Cardiac fibroblast (primary cell): ENCODE measurements around the gene TRIM38.

Experiments
- DNase-seq, 2 donors: peaks; one replicate each; pipeline versions ENCODE4 v3.0.0 to v3.0.0-alpha.2; 2010; ENCODE audit warnings: low read depth in 2 of 2
- H3K4me3 ChIP-seq, 2 donors: replicated peaks in 1 of 2; 1 replicate in 1 of 2; 2 replicates in 1 of 2; pipeline ENCODE4 v1.5.1; 2011; ENCODE audit warnings: low read depth in 2 of 2, low read length in 2 of 2, mild to moderate bottlenecking in 2 of 2, moderate library complexity in 1 of 2
- TF ChIP-seq, protein P1 (sequence below): IDR thresholded peaks from one replicate; pipeline ENCODE4 v1.5.1; 2011; ENCODE audit warnings: low read depth, mild to moderate bottlenecking, low read length, inconsistent platforms

TRIM38 gene

GRCh38 chr6:26025894-26026832 is 63.6 kb downstream of the TRIM38 start:
- peak; percentile 97 to 98 for DNase-seq
- TF ChIP-seq, protein P1, sequence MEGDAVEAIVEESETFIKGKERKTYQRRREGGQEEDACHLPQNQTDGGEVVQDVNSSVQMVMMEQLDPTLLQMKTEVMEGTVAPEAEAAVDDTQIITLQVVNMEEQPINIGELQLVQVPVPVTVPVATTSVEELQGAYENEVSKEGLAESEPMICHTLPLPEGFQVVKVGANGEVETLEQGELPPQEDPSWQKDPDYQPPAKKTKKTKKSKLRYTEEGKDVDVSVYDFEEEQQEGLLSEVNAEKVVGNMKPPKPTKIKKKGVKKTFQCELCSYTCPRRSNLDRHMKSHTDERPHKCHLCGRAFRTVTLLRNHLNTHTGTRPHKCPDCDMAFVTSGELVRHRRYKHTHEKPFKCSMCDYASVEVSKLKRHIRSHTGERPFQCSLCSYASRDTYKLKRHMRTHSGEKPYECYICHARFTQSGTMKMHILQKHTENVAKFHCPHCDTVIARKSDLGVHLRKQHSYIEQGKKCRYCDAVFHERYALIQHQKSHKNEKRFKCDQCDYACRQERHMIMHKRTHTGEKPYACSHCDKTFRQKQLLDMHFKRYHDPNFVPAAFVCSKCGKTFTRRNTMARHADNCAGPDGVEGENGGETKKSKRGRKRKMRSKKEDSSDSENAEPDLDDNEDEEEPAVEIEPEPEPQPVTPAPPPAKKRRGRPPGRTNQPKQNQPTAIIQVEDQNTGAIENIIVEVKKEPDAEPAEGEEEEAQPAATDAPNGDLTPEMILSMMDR, result peak; percentile 93
- H3K4me3 ChIP-seq, result peak overlapping the region; percentile 63 to 65

DNA sequence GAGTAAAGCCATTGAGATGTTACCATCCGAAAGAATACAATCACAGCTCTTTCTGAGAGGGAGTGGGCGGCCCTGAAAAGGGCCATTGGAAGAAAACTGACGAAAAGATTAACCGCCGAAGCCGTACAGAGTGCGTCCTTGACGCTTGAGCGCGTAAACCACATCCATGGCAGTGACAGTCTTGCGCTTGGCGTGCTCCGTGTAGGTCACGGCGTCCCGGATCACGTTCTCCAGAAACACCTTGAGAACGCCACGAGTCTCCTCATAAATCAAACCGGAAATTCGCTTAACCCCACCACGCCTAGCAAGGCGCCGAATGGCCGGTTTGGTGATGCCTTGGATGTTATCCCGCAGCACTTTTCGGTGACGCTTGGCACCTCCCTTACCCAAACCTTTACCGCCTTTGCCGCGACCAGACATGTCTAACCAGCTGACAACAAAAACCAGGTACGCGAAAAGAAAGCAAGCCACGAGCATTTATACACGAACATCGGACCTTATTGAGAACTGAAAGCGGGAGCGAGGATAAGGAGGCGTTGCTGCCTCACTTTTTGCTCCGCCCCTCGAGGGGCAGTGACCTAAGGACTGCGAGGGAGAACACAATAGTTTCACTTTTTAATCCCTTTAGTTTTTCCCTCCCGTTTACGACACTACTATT is 64.4 kb downstream of the TRIM38 start:
- peak overlapping the region; percentile 63 to 65 for H3K4me3 ChIP-seq
- TF ChIP-seq, protein P1, result no peak
- DNase-seq, result peak; percentile 97

GRCh38 chr6:26027491-26028211 is 65.0 kb downstream of the TRIM38 start:
- TF ChIP-seq, protein P1, result no peak
- H3K4me3 ChIP-seq, result peak overlapping the region; percentile 63 to 65
- DNase-seq, result no peak

DNA sequence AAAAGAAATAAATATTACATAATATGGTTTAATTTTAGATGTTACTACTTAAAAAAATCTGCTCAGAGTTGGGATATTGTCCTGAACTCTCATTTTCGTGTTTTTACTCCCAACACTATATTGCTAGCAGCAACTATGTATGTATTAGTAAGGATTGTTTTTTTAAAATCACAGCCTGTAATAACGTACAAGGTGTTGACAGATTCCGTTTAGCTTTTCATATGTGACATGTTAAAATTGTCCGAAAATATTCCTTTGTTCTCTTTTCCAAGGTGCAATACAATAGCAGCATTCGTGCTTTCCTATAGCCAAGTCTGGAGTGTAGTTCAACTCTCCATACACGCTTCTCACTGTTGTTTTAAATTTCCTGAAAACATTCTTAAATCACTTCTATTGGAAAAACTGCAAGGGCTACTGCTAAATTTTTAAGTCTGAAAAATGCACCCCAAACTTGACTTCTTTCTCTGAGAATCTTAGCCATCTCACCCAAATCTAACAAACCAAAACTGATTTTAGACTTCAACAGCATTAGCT is 65.7 kb downstream of the TRIM38 start:
- no peak overlapping the region for H3K4me3 ChIP-seq
- TF ChIP-seq, protein P1, result no peak
- DNase-seq, result no peak

- no peak overlapping the region for H3K4me3 ChIP-seq
- DNase-seq, result no peak
- TF ChIP-seq, protein P1, result no peak
Measured at GRCh38 chr6:26028746-26029569, 66.4 kb downstream of the TRIM38 start.

- TF ChIP-seq, protein P1, result no peak
- no peak overlapping the region for H3K4me3 ChIP-seq
- DNase-seq, result no peak
Measured at GRCh38 chr6:26029570-26029856, 66.9 kb downstream of the TRIM38 start.
